ENCODE measurements around the gene FOXL2NB.

Gene FOXL2NB

GRCh38 chr3:138938877-138939560 lies 8.0 kb upstream of the FOXL2NB start:
- no peak for TF ChIP-seq ZFX (IDR thresholded peaks at IDR 0.05)
- TF ChIP-seq, protein P1, sequence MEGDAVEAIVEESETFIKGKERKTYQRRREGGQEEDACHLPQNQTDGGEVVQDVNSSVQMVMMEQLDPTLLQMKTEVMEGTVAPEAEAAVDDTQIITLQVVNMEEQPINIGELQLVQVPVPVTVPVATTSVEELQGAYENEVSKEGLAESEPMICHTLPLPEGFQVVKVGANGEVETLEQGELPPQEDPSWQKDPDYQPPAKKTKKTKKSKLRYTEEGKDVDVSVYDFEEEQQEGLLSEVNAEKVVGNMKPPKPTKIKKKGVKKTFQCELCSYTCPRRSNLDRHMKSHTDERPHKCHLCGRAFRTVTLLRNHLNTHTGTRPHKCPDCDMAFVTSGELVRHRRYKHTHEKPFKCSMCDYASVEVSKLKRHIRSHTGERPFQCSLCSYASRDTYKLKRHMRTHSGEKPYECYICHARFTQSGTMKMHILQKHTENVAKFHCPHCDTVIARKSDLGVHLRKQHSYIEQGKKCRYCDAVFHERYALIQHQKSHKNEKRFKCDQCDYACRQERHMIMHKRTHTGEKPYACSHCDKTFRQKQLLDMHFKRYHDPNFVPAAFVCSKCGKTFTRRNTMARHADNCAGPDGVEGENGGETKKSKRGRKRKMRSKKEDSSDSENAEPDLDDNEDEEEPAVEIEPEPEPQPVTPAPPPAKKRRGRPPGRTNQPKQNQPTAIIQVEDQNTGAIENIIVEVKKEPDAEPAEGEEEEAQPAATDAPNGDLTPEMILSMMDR (conservative IDR thresholded peaks at IDR 0.05), result no peak
- H3K27ac ChIP-seq, result no peak overlapping the region

DNA sequence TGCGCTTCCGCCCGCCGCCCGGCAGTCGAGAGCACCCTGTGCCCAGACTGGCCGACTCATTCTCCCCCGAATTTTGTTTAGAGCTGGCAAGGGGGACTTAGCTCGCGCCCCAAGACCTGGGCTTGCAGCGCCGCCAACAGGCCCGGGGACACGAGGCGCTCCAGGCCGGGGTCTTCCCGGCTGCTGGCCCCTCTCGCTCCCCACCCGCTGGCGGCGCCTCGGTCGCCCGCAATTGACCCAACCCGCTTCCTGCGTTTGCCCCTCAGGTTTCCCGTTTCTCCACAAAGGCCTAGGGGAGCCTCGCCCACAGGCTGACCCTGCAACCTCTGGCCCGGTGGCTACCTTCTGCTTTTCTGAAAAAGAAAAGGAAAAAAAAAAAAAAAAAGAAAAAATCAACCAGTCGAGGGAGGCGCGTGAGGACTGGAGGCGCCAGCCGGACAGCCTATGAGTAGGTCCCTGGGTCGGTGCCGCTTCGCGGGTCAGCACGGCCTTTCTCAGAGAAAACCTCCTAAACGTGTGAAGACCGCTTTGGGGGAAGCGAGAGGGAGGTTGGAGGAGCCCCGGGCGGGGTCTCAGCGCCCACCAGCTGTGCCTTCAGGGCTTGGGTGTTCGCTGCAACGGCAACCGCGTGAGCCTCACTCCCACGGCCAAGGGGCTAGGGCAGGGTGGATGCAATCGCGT lies 7.3 kb upstream of the FOXL2NB start:
- TF ChIP-seq ZFX (IDR thresholded peaks at IDR 0.05), result no peak
- TF ChIP-seq, protein P1 (conservative IDR thresholded peaks at IDR 0.05), result no peak
- no peak overlapping the region for H3K27ac ChIP-seq

DNA sequence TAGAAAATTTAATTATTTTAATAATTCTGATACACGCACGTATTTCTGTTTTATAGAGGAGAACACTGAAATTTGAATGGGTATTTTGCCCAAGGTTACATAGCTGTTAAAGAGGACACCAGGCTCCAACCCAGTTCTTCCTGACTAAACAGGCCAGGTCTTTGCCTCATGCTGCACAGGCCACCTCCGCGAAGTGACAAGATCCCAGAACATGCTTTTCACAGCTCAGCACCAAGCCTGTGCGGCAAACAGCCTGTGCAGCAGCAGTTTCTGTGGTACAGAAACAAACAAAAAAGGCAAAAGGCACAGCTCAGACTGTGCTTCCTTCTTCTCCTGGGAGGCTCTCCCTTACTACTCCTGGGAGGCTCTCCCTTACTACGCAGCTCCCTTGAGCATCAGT lies 6.6 kb upstream of the FOXL2NB start:
- no peak for TF ChIP-seq ZFX (IDR thresholded peaks at IDR 0.05)
- TF ChIP-seq, protein P1 (conservative IDR thresholded peaks at IDR 0.05), result no peak
- H3K27ac ChIP-seq, result no peak overlapping the region

DNA sequence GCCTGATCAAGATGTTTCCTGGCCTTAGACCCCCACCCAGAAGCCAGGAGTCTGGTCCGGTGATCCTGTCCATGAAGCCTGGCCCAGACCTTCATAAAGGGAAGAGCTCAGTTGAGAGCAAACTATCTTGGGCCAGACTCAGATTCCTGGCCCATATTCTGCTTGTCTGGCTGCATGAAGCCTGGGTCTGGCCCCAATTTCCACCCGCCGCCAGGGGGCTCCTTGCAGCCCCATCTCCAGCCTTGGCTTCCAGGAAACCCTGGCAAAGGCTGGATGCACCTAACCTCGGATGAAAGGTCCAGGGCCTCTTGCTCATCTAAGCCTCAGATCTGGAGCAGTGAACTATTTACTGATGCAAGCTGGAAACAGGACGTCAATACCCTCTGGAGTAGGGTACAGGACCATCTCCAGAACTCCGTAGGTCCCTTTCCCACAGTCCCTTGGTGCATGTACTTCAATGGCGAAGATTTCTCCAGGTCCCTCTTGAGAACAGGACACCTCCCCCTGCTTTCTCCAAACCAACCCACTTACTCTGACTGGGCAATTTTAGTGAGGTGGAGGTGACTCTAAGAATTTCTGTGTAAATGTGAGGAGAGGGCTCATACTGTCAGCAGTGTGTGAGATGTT lies 5.6 kb upstream of the FOXL2NB start:
- no peak overlapping the region for H3K27ac ChIP-seq
- no peak for TF ChIP-seq ZFX (IDR thresholded peaks at IDR 0.05)
- TF ChIP-seq, protein P1 (conservative IDR thresholded peaks at IDR 0.05), result peak; percentile 89

DNA sequence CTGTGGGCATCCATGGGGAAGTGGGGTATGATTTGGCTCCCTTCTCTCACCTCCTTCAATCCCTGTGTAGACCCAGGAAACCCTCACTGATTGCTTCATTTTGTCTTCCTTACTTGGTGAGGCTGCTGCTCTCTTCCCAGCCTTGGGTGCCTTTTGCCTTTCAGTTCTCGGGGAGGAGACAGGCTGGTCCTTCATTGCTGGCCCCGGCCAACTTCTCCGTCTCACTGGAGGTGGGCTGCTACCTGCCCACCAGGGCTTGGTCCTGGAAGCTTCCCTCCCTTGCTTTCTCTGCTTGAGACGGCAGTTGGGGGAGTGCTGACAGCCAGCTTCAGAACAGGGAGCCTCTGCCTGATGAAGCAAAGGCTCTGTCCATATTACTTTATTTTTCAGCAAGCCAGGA lies 4.7 kb upstream of the FOXL2NB start:
- H3K27ac ChIP-seq, result no peak overlapping the region
- no peak for TF ChIP-seq ZFX (IDR thresholded peaks at IDR 0.05)
- TF ChIP-seq, protein P1 (conservative IDR thresholded peaks at IDR 0.05), result no peak

DNA sequence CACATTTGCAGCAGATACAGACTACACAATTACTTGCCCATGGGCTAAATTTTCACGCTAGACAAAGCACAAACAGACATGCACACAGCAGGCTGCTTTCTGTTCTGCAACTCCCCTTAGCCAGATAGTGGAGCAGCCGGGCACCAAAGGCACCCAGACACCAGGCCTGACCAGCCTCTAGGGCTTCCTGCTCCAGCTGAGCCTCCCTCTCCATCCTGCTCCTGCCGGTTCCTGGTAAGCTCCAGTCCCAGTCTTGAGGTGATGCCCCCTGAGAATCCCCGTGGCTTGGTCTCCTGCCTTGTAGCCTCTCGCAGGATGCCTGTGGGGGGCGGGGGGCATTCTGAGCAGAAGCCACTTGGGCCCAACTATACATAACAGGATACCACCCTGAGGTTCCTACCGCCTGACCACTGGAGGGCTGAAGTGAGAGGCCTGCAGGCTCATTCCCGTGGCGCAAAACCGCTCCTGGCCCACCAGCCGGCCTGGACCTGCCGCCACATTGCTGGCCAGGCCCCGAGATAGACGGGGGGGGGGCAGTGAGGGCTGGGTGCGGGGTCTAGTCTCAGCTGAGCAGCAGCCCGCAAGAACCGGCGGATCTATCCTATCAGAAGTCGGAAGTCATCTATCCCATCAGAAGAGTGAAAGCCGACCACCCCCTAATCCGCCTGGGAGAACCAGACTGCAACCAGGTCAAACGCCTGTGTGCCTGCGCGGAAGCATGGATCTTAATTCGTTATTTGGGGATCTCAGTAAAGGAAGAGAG lies 4.0 kb upstream of the FOXL2NB start:
- TF ChIP-seq, protein P1 (conservative IDR thresholded peaks at IDR 0.05), result no peak
- no peak for TF ChIP-seq ZFX (IDR thresholded peaks at IDR 0.05)
- no peak overlapping the region for H3K27ac ChIP-seq

Measured in C4-2B (cell line).